Fibroblast of skin of back (primary cell): Measurements from ENCODE around the gene TWIST1. TPM values are rescaled to one million over a fixed set of nuclear protein-coding genes. Genes with fewer than 3 reads are reported as not detected.
A peak's percentile ranks its signal among the peaks of the same experiment; 100 is the strongest.

Experiments used
- DNase-seq: peaks from one replicate; pipeline ENCODE4 v3.0.0-alpha.2; 2013
- polyA plus RNA-seq, 2 experiments: library from polyadenylated mRNA; unstranded; fragments of 120-200 nt; gene quantifications; one replicate each; pipeline ENCODE4 v1.2.1, GENCODE V29; 2013; ENCODE audit not compliant: insufficient read length in 2 of 2

Gene TWIST1
- 97.7 TPM for polyA plus RNA-seq (2013, experiment 1 of 2; ENCODE audit: insufficient read length)
- polyA plus RNA-seq (2013, experiment 2 of 2; ENCODE audit: insufficient read length): 79.1 TPM

GRCh38 chr7:19117091-19117869 is at the start of gene TWIST1:
Gene TWIST1, minus strand, starts transcription at chr7:19117636. Its CDS starts 315 bp downstream, at chr7:19117321.
- DNase-seq: peak; percentile 99

- DNase-seq: peak; percentile 40
These were observed 44.2 kb upstream of the TWIST1 start for GRCh38 chr7:19161671-19162070.

GRCh38 chr7:19146699-19147098 is 29.3 kb upstream of the TWIST1 start:
- DNase-seq: peak; percentile 38

GRCh38 chr7:19145434-19146115 is 28.1 kb upstream of the TWIST1 start:
- no peak for DNase-seq

GRCh38 chr7:19144661-19145433 is 27.4 kb upstream of the TWIST1 start, which contains the start of gene FERD3L:
Gene FERD3L, minus strand, starts transcription at chr7:19145421. Its CDS starts 59 bp downstream, at chr7:19145362.
- DNase-seq: no peak

GRCh38 chr7:19143881-19144574 is 26.6 kb upstream of the TWIST1 start:
- DNase-seq: no peak

- no peak for DNase-seq
These were observed 22.4 kb upstream of the TWIST1 start for GRCh38 chr7:19139706-19140327.

- peak; percentile 26 for DNase-seq
These were observed 16.4 kb upstream of the TWIST1 start for GRCh38 chr7:19133886-19134285.

GRCh38 chr7:19133390-19133789 is 16.0 kb upstream of the TWIST1 start:
- DNase-seq: no peak

GRCh38 chr7:19128856-19129255 is 11.4 kb upstream of the TWIST1 start:
- peak; percentile 42 for DNase-seq

- peak; percentile 67 for DNase-seq
These were observed 4.6 kb upstream of the TWIST1 start for GRCh38 chr7:19121977-19122588.

GRCh38 chr7:19119870-19120486 is 2.5 kb upstream of the TWIST1 start:
- peak; percentile 11 for DNase-seq

GRCh38 chr7:19119372-19119771 is 1.9 kb upstream of the TWIST1 start:
- DNase-seq: no peak

GRCh38 chr7:19118636-19119371 is 1.4 kb upstream of the TWIST1 start:
- peak; percentile 62 for DNase-seq

GRCh38 chr7:19117870-19118608 is 603 bp upstream of the TWIST1 start:
- DNase-seq: peak; percentile 64

GRCh38 chr7:19116121-19117090 is 1.0 kb downstream of the TWIST1 start:
- DNase-seq: peak; percentile 49

- peak; percentile 69 for DNase-seq
These were observed 2.9 kb downstream of the TWIST1 start for GRCh38 chr7:19114551-19114855.

GRCh38 chr7:19113855-19114550 is 3.4 kb downstream of the TWIST1 start:
- DNase-seq: peak; percentile 57
